HFFc6 (cell line): ENCODE results near the gene UVRAG. TPM values are rescaled to one million over a fixed set of nuclear protein-coding genes. Genes with fewer than 3 reads are reported as not detected.

Experiments used
- DNase-seq: peaks from one replicate; pipeline ENCODE4 v3.0.0-alpha.2; 2018
- H3K27ac Mint-ChIP-seq: 2 replicates; pipeline ENCODE4 v1.8.0; 2020; ENCODE audit warnings: mild to moderate bottlenecking, mixed read lengths
- H3K27me3 Mint-ChIP-seq: 2 replicates; pipeline ENCODE4 v1.8.0; 2021; ENCODE audit warnings: mild to moderate bottlenecking, moderate library complexity, mixed read lengths; ENCODE audit not compliant: insufficient read depth
- H3K36me3 Mint-ChIP-seq: 2 replicates; pipeline ENCODE4 v1.8.0; 2021; ENCODE audit warnings: low read depth, mixed read lengths
- H3K4me1 Mint-ChIP-seq: 2 replicates; pipeline ENCODE4 v1.8.0; 2020; ENCODE audit warnings: low read depth, mixed read lengths
- H3K4me3 Mint-ChIP-seq: 2 replicates; pipeline ENCODE4 v1.8.0; 2020; ENCODE audit warnings: mild to moderate bottlenecking, moderate library complexity, mixed read lengths
- H3K9me3 Mint-ChIP-seq: 2 replicates; pipeline ENCODE4 v1.8.0; 2020; ENCODE audit warnings: mild to moderate bottlenecking, mixed read lengths
- CTCF ChIP-seq: fragments of 200-600 bp; sonication (generic); IDR thresholded peaks from 2 replicates; pipeline ENCODE4 v1.5.0; 2021; ENCODE audit warnings: antibody characterized with exemption, mild to moderate bottlenecking
- total RNA-seq, 6 experiments: library from RNA; stranded (reverse); fragmentation: NEBNext Ultra II Directional; extraction: Animal tissue kit (Norgen Biotek cat#: 25700); gene quantifications; 2 replicates in 1 of 6; 3 replicates in 5 of 6; pipeline ENCODE4 v1.2.3, GENCODE V29; 2021

Gene UVRAG
- total RNA-seq, 6 experiments from 2014 or later: 9.4 to 12.9 (median 10.7) TPM

GRCh38 chr11:75792127-75792731, 22.8 kb upstream of the UVRAG start:
- no peak overlapping the region for H3K27ac Mint-ChIP-seq
- DNase-seq: no peak
- H3K27me3 Mint-ChIP-seq: peaks cover 24% of the 10 kb centered on the region
- no peak overlapping the region for H3K4me3 Mint-ChIP-seq
- TF ChIP-seq CTCF: no peak
- H3K36me3 Mint-ChIP-seq: no peaks in the 10 kb centered on the region
- no peaks in the 10 kb centered on the region for H3K9me3 Mint-ChIP-seq
- H3K4me1 Mint-ChIP-seq: peaks cover 22% of the 10 kb centered on the region

- no peak for TF ChIP-seq CTCF
- H3K27ac Mint-ChIP-seq: no peak overlapping the region
- H3K4me3 Mint-ChIP-seq: no peak overlapping the region
- no peaks in the 10 kb centered on the region for H3K9me3 Mint-ChIP-seq
- DNase-seq: no peak
- peaks cover 32% of the 10 kb centered on the region for H3K4me1 Mint-ChIP-seq
- no peaks in the 10 kb centered on the region for H3K36me3 Mint-ChIP-seq
- peaks cover 23% of the 10 kb centered on the region for H3K27me3 Mint-ChIP-seq
Observed at GRCh38 chr11:75792997-75793800, 21.8 kb upstream of the UVRAG start.

GRCh38 chr11:75793966-75794365, 21.0 kb upstream of the UVRAG start:
- Mint-ChIP-seq H3K4me3 (no peak overlapping the region), H3K4me1 (peaks cover 32% of the 10 kb centered on the region), H3K27me3 (peaks cover 16% of the 10 kb centered on the region), H3K36me3 (no peaks in the 10 kb centered on the region), H3K27ac (no peak overlapping the region), H3K9me3 (no peaks in the 10 kb centered on the region)
- no peak for TF ChIP-seq CTCF
- DNase-seq: no peak

- no peaks in the 10 kb centered on the region for H3K9me3 Mint-ChIP-seq
- no peak for DNase-seq
- peaks cover 32% of the 10 kb centered on the region for H3K4me1 Mint-ChIP-seq
- no peaks in the 10 kb centered on the region for H3K36me3 Mint-ChIP-seq
- no peak overlapping the region for H3K4me3 Mint-ChIP-seq
- H3K27me3 Mint-ChIP-seq: peaks cover 13% of the 10 kb centered on the region
- TF ChIP-seq CTCF: no peak
- no peak overlapping the region for H3K27ac Mint-ChIP-seq
Observed at GRCh38 chr11:75795276-75796090, 19.5 kb upstream of the UVRAG start.

- Mint-ChIP-seq H3K36me3 (no peaks in the 10 kb centered on the region), H3K27ac (no peak overlapping the region), H3K4me3 (no peak overlapping the region), H3K4me1 (peaks cover 27% of the 10 kb centered on the region), H3K27me3 (peaks cover 9% of the 10 kb centered on the region), H3K9me3 (no peaks in the 10 kb centered on the region)
- TF ChIP-seq CTCF: no peak
- DNase-seq: no peak
Observed at GRCh38 chr11:75796091-75796435, 18.9 kb upstream of the UVRAG start.
